H1 (cell line): ENCODE results near the gene NXPH2. TPM values are rescaled to one million over a fixed set of nuclear protein-coding genes. Genes with fewer than 3 reads are reported as not detected.

Experiments
- ATF3 ChIP-seq: IDR thresholded peaks from 2 replicates; pipeline ENCODE4 v1.6.1; 2011; ENCODE audit warnings: low read depth, mild to moderate bottlenecking, low read length; ENCODE audit not compliant: insufficient read depth
- BACH1 ChIP-seq: IDR thresholded peaks from 2 replicates; pipeline ENCODE4 v1.6.1; 2012; ENCODE audit warnings: low read length, improper control_type of control experiment
- BRCA1 ChIP-seq: IDR thresholded peaks from 2 replicates; pipeline ENCODE4 v1.6.1; 2012; ENCODE audit warnings: low read depth, low read length, improper control_type of control experiment
- CHD1 ChIP-seq: IDR thresholded peaks from 2 replicates; pipeline ENCODE4 v1.6.1; 2012; ENCODE audit warnings: low read depth, low read length, improper control_type of control experiment
- CTCF ChIP-seq, 3 experiments: IDR thresholded peaks; 1 replicate in 2 of 3; 2 replicates in 1 of 3; pipeline versions ENCODE4 v1.5.1 to v1.6.1; 2011; ENCODE audit warnings: low read length in 3 of 3, mild to moderate bottlenecking in 3 of 3, inconsistent platforms in 2 of 3, low read depth in 1 of 3, moderate library complexity in 1 of 3; ENCODE audit not compliant: insufficient read depth in 1 of 3; ENCODE audit errors: control extremely low read depth in 1 of 3
- EP300 ChIP-seq, 2 experiments: IDR thresholded peaks; 1 replicate in 1 of 2; 2 replicates in 1 of 2; pipeline ENCODE4 v1.6.1; 2011 to 2012; ENCODE audit warnings: low read depth in 2 of 2, low read length in 2 of 2, mild to moderate bottlenecking in 2 of 2, borderline replicate concordance in 1 of 2, inconsistent platforms in 1 of 2, moderate library complexity in 1 of 2
- EZH2 ChIP-seq: fragments of 200-600 bp; sonication (generic); IDR thresholded peaks from 2 replicates; pipeline ENCODE4 v1.7.1; 2012; ENCODE audit warnings: low read depth, mild to moderate bottlenecking, moderate library complexity, low read length, inconsistent platforms; ENCODE audit not compliant: severe bottlenecking
- FOSL1 ChIP-seq: IDR thresholded peaks from 2 replicates; pipeline ENCODE4 v1.6.1; 2011; ENCODE audit warnings: mild to moderate bottlenecking, low read depth, low read length, moderate library complexity; ENCODE audit not compliant: insufficient read depth
- GTF2F1 ChIP-seq: IDR thresholded peaks from 2 replicates; pipeline ENCODE4 v1.6.1; 2012; ENCODE audit warnings: low read depth, low read length, improper control_type of control experiment, borderline replicate concordance
- HDAC2 ChIP-seq, 2 experiments: fragments of 300-600 bp in 1 of 2; sonication (generic) in 1 of 2; IDR thresholded peaks; 2 replicates each; pipeline ENCODE4 v1.6.1; 2011 to 2012; ENCODE audit warnings: low read depth in 2 of 2, low read length in 2 of 2, mild to moderate bottlenecking in 2 of 2, moderate library complexity in 2 of 2, borderline replicate concordance in 1 of 2, inconsistent platforms in 1 of 2
- JUND ChIP-seq: IDR thresholded peaks from 2 replicates; pipeline ENCODE4 v1.6.1; 2011; ENCODE audit warnings: mild to moderate bottlenecking, improper control_type of control experiment, low read length
- MAFK ChIP-seq: IDR thresholded peaks from 2 replicates; pipeline ENCODE4 v1.6.1; 2012; ENCODE audit warnings: low read depth, mild to moderate bottlenecking, improper control_type of control experiment, low read length
- MAX ChIP-seq: IDR thresholded peaks from 2 replicates; pipeline ENCODE4 v1.6.1; 2012; ENCODE audit warnings: inconsistent platforms
- PHF8 ChIP-seq: fragments of 200-600 bp; sonication (generic); conservative IDR thresholded peaks from 2 replicates; pipeline ENCODE4 v1.7.1; 2012; ENCODE audit warnings: low read depth, mild to moderate bottlenecking, inconsistent platforms, low read length, moderate library complexity
- POU5F1 ChIP-seq: IDR thresholded peaks from 2 replicates; pipeline ENCODE4 v1.6.1; 2011; ENCODE audit warnings: low read depth, mild to moderate bottlenecking, low read length, moderate library complexity
- RAD21 ChIP-seq, 2 experiments: IDR thresholded peaks in 1 of 2; conservative IDR thresholded peaks in 1 of 2; 2 replicates each; pipeline ENCODE4 v1.6.1; 2011; ENCODE audit warnings: low read depth in 2 of 2, low read length in 2 of 2, improper control_type of control experiment in 1 of 2, inconsistent platforms in 1 of 2, mild to moderate bottlenecking in 1 of 2, moderate library complexity in 1 of 2
- RFX5 ChIP-seq: IDR thresholded peaks from 2 replicates; pipeline ENCODE4 v1.6.1; 2011; ENCODE audit warnings: low read depth, low read length, improper control_type of control experiment, borderline replicate concordance
- TBP ChIP-seq: IDR thresholded peaks from 2 replicates; pipeline ENCODE4 v1.6.1; 2011; ENCODE audit warnings: low read depth, low read length, improper control_type of control experiment
- TCF12 ChIP-seq: IDR thresholded peaks from 2 replicates; pipeline ENCODE4 v1.6.1; 2011; ENCODE audit warnings: low read depth, mild to moderate bottlenecking, low read length
- TEAD4 ChIP-seq: IDR thresholded peaks from 2 replicates; pipeline ENCODE4 v1.6.1; 2012; ENCODE audit warnings: low read depth, low read length, inconsistent platforms, mixed read lengths
- polyA plus RNA-seq, 7 experiments: library from polyadenylated mRNA; depleted of rRNA in 3 of 7; stranded (reverse) in 5 of 7; unstranded in 2 of 7; fragments of >200 nt in 5 of 7; fragments of 200-250 nt in 2 of 7; gene quantifications; 1 replicate in 5 of 7; 2 replicates in 1 of 7; 4 replicates in 1 of 7; pipeline versions ENCODE4 v1.2.1 to v1.2.3, GENCODE V29; 2011 to 2013; ENCODE audit warnings: missing spikeins in 2 of 7, mixed read lengths in 2 of 7
- total RNA-seq: library from RNA; stranded (reverse); fragmentation: NEBNext Ultra II Directional; extraction: Animal tissue kit (Norgen Biotek cat#: 25700); gene quantifications from 2 replicates; pipeline ENCODE4 v1.2.1, GENCODE V29; 2021

The NXPH2 gene
- total and polyA plus RNA-seq, 2 of the 8 experiments (the other 6 are each of a cell fraction or from before 2014, with no cell fraction given), result 1.9 to 6.9 TPM

- peak in 1 of 2 experiments; percentile 39; a peak in 1 of 4 replicates for TF ChIP-seq HDAC2 (IDR thresholded peaks at IDR 0.05; ENCODE audit: borderline replicate concordance in 1 of 2, low read depth in 2 of 2, low read length in 2 of 2)
- TF ChIP-seq EZH2, result peak; percentile 7
- no peak for TF ChIP-seq TCF12
- no peak for TF ChIP-seq FOSL1
- TF ChIP-seq GTF2F1, result no peak
- TF ChIP-seq JUND, result no peak
- TF ChIP-seq MAX, result peak; percentile 96
- no peak for TF ChIP-seq CTCF (IDR thresholded peaks at IDR 0.05; ENCODE audit: control extremely low read depth in 1 of 3, insufficient read depth in 1 of 3, low read depth in 1 of 3, low read length in 3 of 3)
- TF ChIP-seq RAD21 (IDR thresholded peaks at IDR 0.05 in 1 of 2, conservative IDR thresholded peaks at IDR 0.05 in 1 of 2; ENCODE audit: low read depth in 2 of 2, low read length in 2 of 2), result no peak
- TF ChIP-seq BACH1, result no peak
- TF ChIP-seq BRCA1, result no peak
- no peak for TF ChIP-seq POU5F1
- TF ChIP-seq TBP, result no peak; the same call in 1 of the 2 replicates
- TF ChIP-seq CHD1, result no peak
- no peak for TF ChIP-seq ATF3
- TF ChIP-seq RFX5, result no peak
- TF ChIP-seq EP300 (IDR thresholded peaks at IDR 0.05; ENCODE audit: borderline replicate concordance in 1 of 2, low read depth in 2 of 2, low read length in 2 of 2), result no peak
- TF ChIP-seq MAFK, result no peak
- TF ChIP-seq TEAD4, result no peak
- no peak; the same call in none of the 2 replicates for TF ChIP-seq PHF8
Observed at GRCh38 chr2:138779781-138780445, at the start of gene NXPH2 (continued).
